Measurements from ENCODE around the gene NEURL1.

The NEURL1 gene

GRCh38 chr10:103535595-103535994, 42.1 kb downstream of the NEURL1 start:
- DNase-seq (ENCODE audit: low spot score): no peak
- no peak for TF ChIP-seq CTCF (IDR thresholded peaks at IDR 0.05; ENCODE audit: extremely low read depth, insufficient read depth, missing control alignments)
- in situ Hi-C loops (cut with MboI; ENCODE audit: low pct_unique_long_range_greater_than_20kb, low sequenced_read_pairs, unreplicated experiment): no loop called here

GRCh38 chr10:103539751-103540150, 46.2 kb downstream of the NEURL1 start:
- in situ Hi-C loops (cut with MboI; ENCODE audit: low pct_unique_long_range_greater_than_20kb, low sequenced_read_pairs, unreplicated experiment): no loop called here
- no peak for TF ChIP-seq CTCF (IDR thresholded peaks at IDR 0.05; ENCODE audit: extremely low read depth, insufficient read depth, missing control alignments)
- DNase-seq (ENCODE audit: low spot score): no peak

GRCh38 chr10:103540722-103541121, 47.2 kb downstream of the NEURL1 start:
- TF ChIP-seq CTCF (IDR thresholded peaks at IDR 0.05; ENCODE audit: extremely low read depth, insufficient read depth, missing control alignments): no peak
- no peak for DNase-seq (ENCODE audit: low spot score)
- in situ Hi-C loops (cut with MboI; ENCODE audit: low pct_unique_long_range_greater_than_20kb, low sequenced_read_pairs, unreplicated experiment): no loop called here

- TF ChIP-seq CTCF (IDR thresholded peaks at IDR 0.05; ENCODE audit: extremely low read depth, insufficient read depth, missing control alignments): no peak
- in situ Hi-C loops (cut with MboI; ENCODE audit: low pct_unique_long_range_greater_than_20kb, low sequenced_read_pairs, unreplicated experiment): no loop called here
- DNase-seq (ENCODE audit: low spot score): no peak
Observed at GRCh38 chr10:103541616-103542015, 48.1 kb downstream of the NEURL1 start.

GRCh38 chr10:103542764-103543616, 49.5 kb downstream of the NEURL1 start:
- in situ Hi-C loops (cut with MboI; ENCODE audit: low pct_unique_long_range_greater_than_20kb, low sequenced_read_pairs, unreplicated experiment): no loop called here
- DNase-seq (ENCODE audit: low spot score): peak; percentile 50
- TF ChIP-seq CTCF (IDR thresholded peaks at IDR 0.05; ENCODE audit: extremely low read depth, insufficient read depth, missing control alignments): peak; percentile 59

GRCh38 chr10:103543617-103544525, 50.4 kb downstream of the NEURL1 start:
- no peak for TF ChIP-seq CTCF (IDR thresholded peaks at IDR 0.05; ENCODE audit: extremely low read depth, insufficient read depth, missing control alignments)
- in situ Hi-C loops (cut with MboI; ENCODE audit: low pct_unique_long_range_greater_than_20kb, low sequenced_read_pairs, unreplicated experiment): no loop called here
- DNase-seq (ENCODE audit: low spot score): peak; percentile 7

Data from GM13977 (cell line).